RWPE1 (cell line): ENCODE results near the gene CGNL1.
A peak's percentile ranks its signal among the peaks of the same experiment; 100 is the strongest.

Experiments used
- CTCF ChIA-PET: fragments of 350-600 bp; sonication (Branson Sonifier 250); formaldehyde crosslinking; extraction: SDS; loops from one replicate; lab custom pipeline; 2021; lab: Yijun Ruan, JAX
- POLR2A ChIA-PET: fragments of 400-600 bp; formaldehyde crosslinking; extraction: SDS; loops from one replicate; lab custom pipeline; 2020; ENCODE audit warnings: antibody characterized with exemption; ENCODE audit not compliant: low non-redundant PET; lab: Yijun Ruan, JAX
- DNase-seq: peaks from one replicate; pipeline ENCODE4 v3.0.0; 2012; ENCODE audit warnings: low spot score
- H3K27ac ChIP-seq: fragments of 450-650 bp; 2 replicates; pipeline ENCODE4 v1.5.1; 2017
- TF ChIP-seq, protein P1 (sequence below): fragments of 450-650 bp; conservative IDR thresholded peaks from 2 replicates; pipeline ENCODE4 v1.5.1; 2017; ENCODE audit warnings: low read depth, mild to moderate bottlenecking

Gene CGNL1

GRCh38 chr15:57477736-57478522 lies 101.6 kb downstream of the CGNL1 start:
- DNase-seq, result no peak
- ChIA-PET POLR2A (no interaction called here), CTCF (no interaction called here)
- TF ChIP-seq, protein P1, sequence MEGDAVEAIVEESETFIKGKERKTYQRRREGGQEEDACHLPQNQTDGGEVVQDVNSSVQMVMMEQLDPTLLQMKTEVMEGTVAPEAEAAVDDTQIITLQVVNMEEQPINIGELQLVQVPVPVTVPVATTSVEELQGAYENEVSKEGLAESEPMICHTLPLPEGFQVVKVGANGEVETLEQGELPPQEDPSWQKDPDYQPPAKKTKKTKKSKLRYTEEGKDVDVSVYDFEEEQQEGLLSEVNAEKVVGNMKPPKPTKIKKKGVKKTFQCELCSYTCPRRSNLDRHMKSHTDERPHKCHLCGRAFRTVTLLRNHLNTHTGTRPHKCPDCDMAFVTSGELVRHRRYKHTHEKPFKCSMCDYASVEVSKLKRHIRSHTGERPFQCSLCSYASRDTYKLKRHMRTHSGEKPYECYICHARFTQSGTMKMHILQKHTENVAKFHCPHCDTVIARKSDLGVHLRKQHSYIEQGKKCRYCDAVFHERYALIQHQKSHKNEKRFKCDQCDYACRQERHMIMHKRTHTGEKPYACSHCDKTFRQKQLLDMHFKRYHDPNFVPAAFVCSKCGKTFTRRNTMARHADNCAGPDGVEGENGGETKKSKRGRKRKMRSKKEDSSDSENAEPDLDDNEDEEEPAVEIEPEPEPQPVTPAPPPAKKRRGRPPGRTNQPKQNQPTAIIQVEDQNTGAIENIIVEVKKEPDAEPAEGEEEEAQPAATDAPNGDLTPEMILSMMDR, result no peak
- no peak overlapping the region for H3K27ac ChIP-seq

GRCh38 chr15:57479005-57479404 lies 102.7 kb downstream of the CGNL1 start:
- no peak for DNase-seq
- ChIA-PET POLR2A (no interaction called here), CTCF (interaction anchor here (0.7 kb wide), 1 partner anchor 70 kb away, joined by 4 read pairs; no protein-coding TSS in a partner anchor)
- TF ChIP-seq, protein P1, result no peak
- H3K27ac ChIP-seq, result no peak overlapping the region

DNA sequence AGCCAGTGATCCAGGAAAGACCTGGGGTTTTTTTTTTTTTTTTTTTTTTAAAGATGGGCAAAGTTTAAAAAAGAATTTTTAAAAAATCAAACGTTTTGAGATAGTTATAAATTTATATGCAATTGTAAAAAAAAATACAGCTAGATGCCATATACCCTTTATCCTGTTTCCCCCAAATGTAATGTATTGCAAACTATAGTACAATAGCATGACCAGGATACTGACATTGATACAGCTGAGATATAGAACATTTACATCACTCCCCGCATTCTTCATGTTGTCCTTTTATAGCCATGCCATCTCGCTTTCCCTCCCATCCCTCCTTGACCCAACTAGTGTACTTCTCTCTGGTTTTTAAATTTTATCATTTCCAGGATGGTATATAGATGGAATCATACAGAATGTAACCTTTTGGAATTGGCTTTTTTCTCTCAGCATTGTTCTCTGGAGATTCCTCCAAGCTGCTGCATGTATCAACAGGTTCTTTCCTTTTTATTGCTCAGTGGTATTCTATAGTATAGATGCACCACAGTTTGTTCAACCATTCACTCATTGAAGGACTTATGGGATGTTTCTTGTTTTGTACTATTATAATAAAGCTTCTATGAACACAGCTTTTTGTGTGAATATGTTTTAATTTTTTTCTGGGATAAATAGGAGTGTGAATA lies 104.9 kb downstream of the CGNL1 start:
- TF ChIP-seq, protein P1, result no peak
- ChIA-PET POLR2A (no interaction called here), CTCF (interaction anchor here (0.6 kb wide), 1 partner anchor 171 kb away, joined by 4 read pairs; no protein-coding TSS in a partner anchor)
- H3K27ac ChIP-seq, result no peak overlapping the region
- no peak for DNase-seq

GRCh38 chr15:57485869-57486268 lies 109.6 kb downstream of the CGNL1 start:
- DNase-seq, result peak; percentile 98
- TF ChIP-seq, protein P1, result no peak
- CTCF ChIA-PET, result interaction anchor here (0.6 to 1.0 kb wide), 2 partner anchors 56 to 145 kb away, joined by 3 read pairs; no protein-coding TSS in a partner anchor
- POLR2A ChIA-PET, result interaction anchor here (0.7 to 0.9 kb wide), 2 partner anchors 20 to 42 kb away, joined by 3 to 5 read pairs; no protein-coding TSS in a partner anchor
- H3K27ac ChIP-seq, result peak overlapping the region; percentile 64

GRCh38 chr15:57486833-57487232 lies 110.5 kb downstream of the CGNL1 start:
- H3K27ac ChIP-seq, result no peak overlapping the region
- no peak for DNase-seq
- ChIA-PET POLR2A (no interaction called here), CTCF (interaction anchor here (1.0 kb wide), 1 partner anchor 55 kb away, joined by 3 read pairs; no protein-coding TSS in a partner anchor)
- TF ChIP-seq, protein P1, result no peak

DNA sequence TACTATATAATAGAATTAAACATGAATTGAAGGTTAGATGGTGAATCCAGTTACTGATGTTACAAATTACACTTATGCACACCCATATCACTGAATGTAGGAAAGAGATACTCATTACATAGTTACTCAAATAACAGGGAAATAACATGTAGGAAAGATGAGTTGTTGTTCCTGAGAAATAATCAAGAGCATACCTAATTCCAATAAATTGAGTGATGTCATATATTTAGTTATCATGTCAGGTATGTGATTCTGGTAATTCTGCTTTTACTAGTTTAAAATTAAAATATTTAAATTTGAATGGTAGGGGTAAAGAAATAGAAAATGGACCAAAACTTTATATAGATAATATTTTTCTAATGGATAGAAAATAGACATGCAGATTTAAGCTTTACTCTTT lies 112.8 kb downstream of the CGNL1 start:
- DNase-seq, result no peak
- TF ChIP-seq, protein P1, result no peak
- ChIA-PET CTCF (no interaction called here), POLR2A (no interaction called here)
- no peak overlapping the region for H3K27ac ChIP-seq
